WTC11 (cell line): ENCODE measurements around the gene TNIK.

Experiments
- CREB1 ChIP-seq: sonication (generic); formaldehyde crosslinking; IDR thresholded peaks from 2 replicates; pipeline ENCODE4 v1.8.0; 2023; ENCODE audit warnings: mild to moderate bottlenecking, missing genetic modification reagents
- E2F4 ChIP-seq: sonication (generic); formaldehyde crosslinking; IDR thresholded peaks from 2 replicates; pipeline ENCODE4 v1.8.1; 2022; ENCODE audit warnings: low read depth, mild to moderate bottlenecking, moderate library complexity, missing genetic modification reagents, borderline replicate concordance
- FOXJ3 ChIP-seq: sonication (generic); formaldehyde crosslinking; IDR thresholded peaks from 2 replicates; pipeline ENCODE4 v1.9.0; 2021; ENCODE audit warnings: missing genetic modification reagents, mild to moderate bottlenecking, borderline replicate concordance
- FOXP1 ChIP-seq: sonication (generic); formaldehyde crosslinking; IDR thresholded peaks from 2 replicates; pipeline ENCODE4 v1.8.0; 2022; ENCODE audit warnings: missing genetic modification reagents, mild to moderate bottlenecking, moderate library complexity, borderline replicate concordance
- GTF2I ChIP-seq: fragments of 250-450 bp; sonication (Bioruptor Pico); conservative IDR thresholded peaks from 2 replicates; pipeline ENCODE4 v1.4.0; 2021; ENCODE audit warnings: mild to moderate bottlenecking
- NFYB ChIP-seq: sonication (generic); formaldehyde crosslinking; conservative IDR thresholded peaks from 2 replicates; pipeline ENCODE4 v1.8.0; 2022; ENCODE audit warnings: low read depth, missing genetic modification reagents
- PRRX2 ChIP-seq: fragments of 250-450 bp; sonication (Bioruptor Pico); IDR thresholded peaks from 2 replicates; pipeline ENCODE4 v1.8.0; 2021; ENCODE audit warnings: mild to moderate bottlenecking
- SMAD4 ChIP-seq: sonication (generic); formaldehyde crosslinking; IDR thresholded peaks from 2 replicates; pipeline ENCODE4 v1.8.0; 2022; ENCODE audit warnings: mild to moderate bottlenecking, missing genetic modification reagents
- TEAD4 ChIP-seq: sonication (generic); formaldehyde crosslinking; IDR thresholded peaks from 2 replicates; pipeline ENCODE4 v1.8.0; 2022; ENCODE audit warnings: mild to moderate bottlenecking, missing genetic modification reagents
- ZNF138 ChIP-seq: sonication (generic); formaldehyde crosslinking; conservative IDR thresholded peaks from 2 replicates; pipeline ENCODE4 v1.8.1; 2022; ENCODE audit warnings: mild to moderate bottlenecking, moderate library complexity, missing genetic modification reagents
- TF ChIP-seq, protein P1 (sequence below): sonication (generic); formaldehyde crosslinking; IDR thresholded peaks from 2 replicates; pipeline ENCODE4 v1.8.1; 2023; ENCODE audit warnings: mild to moderate bottlenecking, missing genetic modification reagents
- TF ChIP-seq, protein P2 (sequence below): fragments of 200-600 bp; IDR thresholded peaks from 2 replicates; pipeline ENCODE4 v1.8.0; 2022; ENCODE audit warnings: antibody characterized with exemption
- TF ChIP-seq, protein P3 (sequence below): sonication (generic); formaldehyde crosslinking; conservative IDR thresholded peaks from 2 replicates; pipeline ENCODE4 v1.8.1; 2022; ENCODE audit warnings: mild to moderate bottlenecking, missing genetic modification reagents
- TF ChIP-seq, protein P4 (sequence below): sonication (generic); formaldehyde crosslinking; IDR thresholded peaks from 2 replicates; pipeline ENCODE4 v1.8.0; 2022; ENCODE audit warnings: missing genetic modification reagents

DNA sequence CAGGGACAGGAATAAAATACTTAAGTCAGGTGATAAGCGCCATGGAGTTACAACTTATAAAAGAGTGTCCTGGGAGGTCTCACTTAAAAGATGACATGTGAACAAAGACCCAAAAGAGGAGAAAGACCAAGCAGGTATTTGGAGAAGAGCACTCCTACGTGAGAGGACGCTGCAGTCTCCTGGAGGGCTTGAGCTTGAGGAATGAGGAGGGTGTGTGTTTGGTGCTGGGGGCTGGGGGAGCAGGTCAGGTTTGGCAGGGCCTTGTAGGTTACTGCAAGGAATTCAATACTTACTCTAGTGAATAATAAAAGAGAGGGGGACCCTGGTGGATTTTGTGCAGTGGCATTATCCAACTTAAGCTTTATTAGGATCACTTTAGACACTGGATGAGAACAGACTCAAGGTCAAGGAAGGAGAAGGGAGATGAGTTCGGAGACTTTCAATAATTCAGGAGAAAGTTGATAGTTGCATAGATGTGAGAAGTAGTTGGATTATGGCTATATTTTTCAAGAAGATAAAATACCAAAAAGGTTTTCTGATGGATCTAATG, 32.4 kb downstream of the TNIK start:
- TF ChIP-seq, protein P1, sequence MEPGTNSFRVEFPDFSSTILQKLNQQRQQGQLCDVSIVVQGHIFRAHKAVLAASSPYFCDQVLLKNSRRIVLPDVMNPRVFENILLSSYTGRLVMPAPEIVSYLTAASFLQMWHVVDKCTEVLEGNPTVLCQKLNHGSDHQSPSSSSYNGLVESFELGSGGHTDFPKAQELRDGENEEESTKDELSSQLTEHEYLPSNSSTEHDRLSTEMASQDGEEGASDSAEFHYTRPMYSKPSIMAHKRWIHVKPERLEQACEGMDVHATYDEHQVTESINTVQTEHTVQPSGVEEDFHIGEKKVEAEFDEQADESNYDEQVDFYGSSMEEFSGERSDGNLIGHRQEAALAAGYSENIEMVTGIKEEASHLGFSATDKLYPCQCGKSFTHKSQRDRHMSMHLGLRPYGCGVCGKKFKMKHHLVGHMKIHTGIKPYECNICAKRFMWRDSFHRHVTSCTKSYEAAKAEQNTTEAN (CRISPR knock-in tag), result no peak
- TF ChIP-seq CREB1 (CRISPR knock-in tag) (no peak), ZNF138 (CRISPR knock-in tag) (no peak), FOXJ3 (CRISPR knock-in tag) (no peak), TEAD4 (CRISPR knock-in tag) (no peak), GTF2I (no peak), E2F4 (CRISPR knock-in tag) (no peak), NFYB (no peak), PRRX2 (CRISPR knock-in tag) (no peak), SMAD4 (CRISPR knock-in tag) (no peak), FOXP1 (CRISPR knock-in tag) (no peak)
- TF ChIP-seq, protein P2, sequence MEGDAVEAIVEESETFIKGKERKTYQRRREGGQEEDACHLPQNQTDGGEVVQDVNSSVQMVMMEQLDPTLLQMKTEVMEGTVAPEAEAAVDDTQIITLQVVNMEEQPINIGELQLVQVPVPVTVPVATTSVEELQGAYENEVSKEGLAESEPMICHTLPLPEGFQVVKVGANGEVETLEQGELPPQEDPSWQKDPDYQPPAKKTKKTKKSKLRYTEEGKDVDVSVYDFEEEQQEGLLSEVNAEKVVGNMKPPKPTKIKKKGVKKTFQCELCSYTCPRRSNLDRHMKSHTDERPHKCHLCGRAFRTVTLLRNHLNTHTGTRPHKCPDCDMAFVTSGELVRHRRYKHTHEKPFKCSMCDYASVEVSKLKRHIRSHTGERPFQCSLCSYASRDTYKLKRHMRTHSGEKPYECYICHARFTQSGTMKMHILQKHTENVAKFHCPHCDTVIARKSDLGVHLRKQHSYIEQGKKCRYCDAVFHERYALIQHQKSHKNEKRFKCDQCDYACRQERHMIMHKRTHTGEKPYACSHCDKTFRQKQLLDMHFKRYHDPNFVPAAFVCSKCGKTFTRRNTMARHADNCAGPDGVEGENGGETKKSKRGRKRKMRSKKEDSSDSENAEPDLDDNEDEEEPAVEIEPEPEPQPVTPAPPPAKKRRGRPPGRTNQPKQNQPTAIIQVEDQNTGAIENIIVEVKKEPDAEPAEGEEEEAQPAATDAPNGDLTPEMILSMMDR, result no peak
- TF ChIP-seq, protein P3, sequence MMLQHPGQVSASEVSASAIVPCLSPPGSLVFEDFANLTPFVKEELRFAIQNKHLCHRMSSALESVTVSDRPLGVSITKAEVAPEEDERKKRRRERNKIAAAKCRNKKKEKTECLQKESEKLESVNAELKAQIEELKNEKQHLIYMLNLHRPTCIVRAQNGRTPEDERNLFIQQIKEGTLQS, result no peak
- TF ChIP-seq, protein P4, sequence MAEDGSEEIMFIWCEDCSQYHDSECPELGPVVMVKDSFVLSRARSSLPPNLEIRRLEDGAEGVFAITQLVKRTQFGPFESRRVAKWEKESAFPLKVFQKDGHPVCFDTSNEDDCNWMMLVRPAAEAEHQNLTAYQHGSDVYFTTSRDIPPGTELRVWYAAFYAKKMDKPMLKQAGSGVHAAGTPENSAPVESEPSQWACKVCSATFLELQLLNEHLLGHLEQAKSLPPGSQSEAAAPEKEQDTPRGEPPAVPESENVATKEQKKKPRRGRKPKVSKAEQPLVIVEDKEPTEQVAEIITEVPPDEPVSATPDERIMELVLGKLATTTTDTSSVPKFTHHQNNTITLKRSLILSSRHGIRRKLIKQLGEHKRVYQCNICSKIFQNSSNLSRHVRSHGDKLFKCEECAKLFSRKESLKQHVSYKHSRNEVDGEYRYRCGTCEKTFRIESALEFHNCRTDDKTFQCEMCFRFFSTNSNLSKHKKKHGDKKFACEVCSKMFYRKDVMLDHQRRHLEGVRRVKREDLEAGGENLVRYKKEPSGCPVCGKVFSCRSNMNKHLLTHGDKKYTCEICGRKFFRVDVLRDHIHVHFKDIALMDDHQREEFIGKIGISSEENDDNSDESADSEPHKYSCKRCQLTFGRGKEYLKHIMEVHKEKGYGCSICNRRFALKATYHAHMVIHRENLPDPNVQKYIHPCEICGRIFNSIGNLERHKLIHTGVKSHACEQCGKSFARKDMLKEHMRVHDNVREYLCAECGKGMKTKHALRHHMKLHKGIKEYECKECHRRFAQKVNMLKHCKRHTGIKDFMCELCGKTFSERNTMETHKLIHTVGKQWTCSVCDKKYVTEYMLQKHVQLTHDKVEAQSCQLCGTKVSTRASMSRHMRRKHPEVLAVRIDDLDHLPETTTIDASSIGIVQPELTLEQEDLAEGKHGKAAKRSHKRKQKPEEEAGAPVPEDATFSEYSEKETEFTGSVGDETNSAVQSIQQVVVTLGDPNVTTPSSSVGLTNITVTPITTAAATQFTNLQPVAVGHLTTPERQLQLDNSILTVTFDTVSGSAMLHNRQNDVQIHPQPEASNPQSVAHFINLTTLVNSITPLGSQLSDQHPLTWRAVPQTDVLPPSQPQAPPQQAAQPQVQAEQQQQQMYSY (CRISPR knock-in tag), result no peak
